GM23338 (cell line): ENCODE measurements around the gene C11orf65. TPM values are rescaled to one million over a fixed set of nuclear protein-coding genes. Genes with fewer than 3 reads are reported as not detected.

Source experiments
- ATAC-seq: fragments of 200-7000 bp; cut with Tn5 transposase; 3 replicates; pipeline ENCODE4 v1.9.1; 2020
- DNase-seq: peaks from one replicate; pipeline ENCODE4 v3.0.0-alpha.2; 2015; ENCODE audit warnings: low spot score
- H2AFZ ChIP-seq: fragments of 200-600 bp; sonication (generic); 2 replicates; pipeline ENCODE4 v1.8.0; 2016; ENCODE audit warnings: antibody characterized with exemption, mild to moderate bottlenecking, moderate library complexity
- H3F3A ChIP-seq: fragments of 200-600 bp; sonication (generic); replicated peaks from 2 replicates; pipeline ENCODE4 v1.8.0; 2017; ENCODE audit warnings: antibody characterized with exemption, mixed run types, low read depth
- H3K27ac ChIP-seq: fragments of 200-600 bp; sonication (generic); 2 replicates; pipeline ENCODE4 v1.6.1; 2016; ENCODE audit warnings: low read depth
- H3K27me3 ChIP-seq: fragments of 200-600 bp; sonication (generic); 2 replicates; pipeline ENCODE4 v1.8.0; 2016; ENCODE audit warnings: mild to moderate bottlenecking, mixed run types, moderate library complexity; ENCODE audit not compliant: insufficient read depth
- H3K36me3 ChIP-seq: fragments of 200-600 bp; sonication (generic); 2 replicates; pipeline ENCODE4 v1.8.0; 2016; ENCODE audit warnings: mild to moderate bottlenecking; ENCODE audit not compliant: insufficient read depth
- H3K4me1 ChIP-seq: fragments of 200-600 bp; sonication (generic); 2 replicates; pipeline ENCODE4 v1.8.0; 2016; ENCODE audit warnings: mild to moderate bottlenecking, moderate library complexity; ENCODE audit not compliant: insufficient read depth
- H3K4me2 ChIP-seq: fragments of 200-600 bp; sonication (generic); 2 replicates; pipeline ENCODE4 v1.7.1; 2017; ENCODE audit warnings: mixed run types
- H3K4me3 ChIP-seq: fragments of 200-600 bp; sonication (generic); 2 replicates; pipeline ENCODE4 v1.6.1; 2016; ENCODE audit warnings: mixed run types
- H3K79me2 ChIP-seq: fragments of 200-600 bp; sonication (generic); replicated peaks from 2 replicates; pipeline ENCODE4 v1.8.0; 2017; ENCODE audit warnings: mild to moderate bottlenecking; ENCODE audit not compliant: insufficient read depth
- H3K9me2 ChIP-seq: fragments of 200-600 bp; sonication (generic); 2 replicates; pipeline ENCODE4 v1.8.0; 2017; ENCODE audit not compliant: insufficient read depth
- H4K20me1 ChIP-seq: fragments of 200-600 bp; sonication (generic); replicated peaks from 2 replicates; pipeline ENCODE4 v1.8.0; 2017; ENCODE audit warnings: mild to moderate bottlenecking; ENCODE audit not compliant: insufficient read depth
- H3K27ac Mint-ChIP-seq: 2 replicates; pipeline ENCODE4 v1.8.0; 2020; ENCODE audit warnings: inconsistent platforms, mild to moderate bottlenecking, moderate library complexity, mixed read lengths
- H3K27me3 Mint-ChIP-seq: 3 replicates; pipeline ENCODE4 v1.8.0; 2022; ENCODE audit warnings: low read depth, mild to moderate bottlenecking, moderate library complexity, mixed read lengths, inconsistent platforms; ENCODE audit not compliant: insufficient read depth, poor library complexity
- H3K36me3 Mint-ChIP-seq: 3 replicates; pipeline ENCODE4 v1.8.0; 2021; ENCODE audit warnings: low read depth, mild to moderate bottlenecking, inconsistent platforms, moderate library complexity, mixed read lengths
- H3K4me1 Mint-ChIP-seq: 3 replicates; pipeline ENCODE4 v1.8.0; 2020; ENCODE audit warnings: mild to moderate bottlenecking, inconsistent platforms, mixed read lengths
- H3K4me3 Mint-ChIP-seq: 3 replicates; pipeline ENCODE4 v1.8.0; 2021; ENCODE audit warnings: moderate library complexity, mild to moderate bottlenecking, inconsistent platforms, mixed read lengths
- H3K9me3 Mint-ChIP-seq: 3 replicates; pipeline ENCODE4 v1.8.0; 2020; ENCODE audit warnings: moderate library complexity, mild to moderate bottlenecking, inconsistent platforms, mixed read lengths
- CREB1 ChIP-seq: fragments of 250-450 bp; sonication (Bioruptor Pico); IDR thresholded peaks from 2 replicates; pipeline ENCODE4 v1.5.0; 2020; ENCODE audit warnings: low read depth, mild to moderate bottlenecking, moderate library complexity
- EZH2 ChIP-seq: fragments of 200-600 bp; sonication (generic); IDR thresholded peaks from one replicate; pipeline ENCODE4 v1.8.0; 2017; ENCODE audit warnings: antibody characterized with exemption, mild to moderate bottlenecking, low read depth; ENCODE audit not compliant: unreplicated experiment
- EZH2phosphoT487 ChIP-seq: fragments of 200-600 bp; sonication (generic); IDR thresholded peaks from one replicate; pipeline ENCODE4 v1.8.1; 2018; ENCODE audit warnings: antibody characterized with exemption; ENCODE audit not compliant: unreplicated experiment
- JUNB ChIP-seq: IDR thresholded peaks from one replicate; pipeline ENCODE4 v1.6.1; 2016; ENCODE audit warnings: antibody characterized with exemption; ENCODE audit not compliant: unreplicated experiment
- NANOG ChIP-seq: IDR thresholded peaks from 2 replicates; pipeline ENCODE4 v1.6.1; 2016; ENCODE audit warnings: antibody characterized with exemption, borderline replicate concordance
- POLR2AphosphoS5 ChIP-seq: IDR thresholded peaks from 2 replicates; pipeline ENCODE4 v1.6.1; 2016; ENCODE audit warnings: antibody characterized with exemption, low read depth
- STAT1 ChIP-seq: IDR thresholded peaks from one replicate; pipeline ENCODE4 v1.6.1; 2016; ENCODE audit warnings: antibody characterized with exemption; ENCODE audit not compliant: unreplicated experiment
- ZNF114 ChIP-seq: fragments of 250-450 bp; sonication (Bioruptor Pico); IDR thresholded peaks from 2 replicates; pipeline ENCODE4 v1.5.0; 2020; ENCODE audit warnings: mild to moderate bottlenecking, moderate library complexity
- ZNF331 ChIP-seq: fragments of 250-450 bp; sonication (Bioruptor Pico); IDR thresholded peaks from 2 replicates; pipeline ENCODE4 v1.5.0; 2020; ENCODE audit warnings: low read depth, mild to moderate bottlenecking, moderate library complexity
- polyA plus RNA-seq: library from polyadenylated mRNA; unstranded; fragments of >200 nt; fragmentation: Nextera tagmentation; extraction: Ambion mirVana; gene quantifications from 2 replicates; pipeline ENCODE4 v1.2.1, GENCODE V29; 2016
- total RNA-seq: library from RNA; depleted of rRNA; stranded (reverse); fragments of >200 nt; shearing (Covaris generic); gene quantifications from 2 replicates; pipeline ENCODE4 v1.2.3, GENCODE V29; 2014
- TF ChIP-seq, protein P1 (sequence below): IDR thresholded peaks from one replicate; pipeline ENCODE4 v1.6.1; 2018; ENCODE audit warnings: antibody characterized with exemption; ENCODE audit not compliant: unreplicated experiment
- TF ChIP-seq, protein P2 (sequence below): fragments of 250-450 bp; sonication (Bioruptor Pico); IDR thresholded peaks from 2 replicates; pipeline ENCODE4 v1.5.0; 2020; ENCODE audit warnings: mild to moderate bottlenecking, moderate library complexity
- TF ChIP-seq, protein P3 (sequence below): IDR thresholded peaks from 2 replicates; pipeline ENCODE4 v1.6.1; 2016; ENCODE audit warnings: antibody characterized with exemption
- TF ChIP-seq, protein P4 (sequence below), 2 experiments: fragments of 200-600 bp in 1 of 2; sonication (generic) in 1 of 2; conservative IDR thresholded peaks; 2 replicates each; pipeline versions ENCODE4 v1.5.1 to v1.6.1; 2016 to 2017; ENCODE audit warnings: antibody characterized with exemption in 2 of 2, low read depth in 2 of 2, mild to moderate bottlenecking in 2 of 2, moderate library complexity in 1 of 2

Gene C11orf65
- total and polyA plus RNA-seq, 2 experiments from 2014 or later = 0.21 to 1.7 TPM

DNA sequence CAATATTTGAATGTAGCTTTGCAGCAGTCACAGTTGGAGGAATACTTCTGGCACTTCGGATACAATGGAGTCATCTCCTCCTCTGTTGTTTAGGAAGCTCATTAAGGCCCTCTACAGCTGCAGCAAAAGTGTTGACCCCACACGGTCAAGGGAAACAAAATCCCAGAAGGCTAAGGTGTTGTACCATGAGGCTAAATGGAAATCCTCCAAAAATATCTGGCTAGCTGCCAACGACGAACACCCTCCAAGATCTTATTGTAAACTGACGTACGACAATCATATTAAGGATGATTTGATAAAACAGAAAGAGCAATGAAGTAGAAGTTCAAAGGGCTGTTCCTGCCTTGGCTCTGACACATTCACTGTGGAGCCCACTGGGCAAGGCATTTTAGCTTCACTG is 26.9 kb upstream of the C11orf65 start:
- Histone ChIP-seq H2AFZ (no peak overlapping the region), H3K79me2 (no peaks in the 10 kb centered on the region), H3K4me3 (no peak overlapping the region), H4K20me1 (no peaks in the 10 kb centered on the region), H3K4me2 (no peak overlapping the region), H3K27me3 (peaks cover 4% of the 10 kb centered on the region; the same call in 1 of the 2 replicates), H3F3A (0 out of 2 replicates have a peak, but pooled peaks cover 4% of the 10 kb centered on the region), H3K27ac (no peak overlapping the region), H3K36me3 (no peaks in the 10 kb centered on the region), H3K4me1 (peaks cover 9% of the 10 kb centered on the region), H3K9me2 (no peaks in the 10 kb centered on the region)
- H3K9me3 Mint-ChIP-seq = no peaks in the 10 kb centered on the region
- peaks cover 12% of the 10 kb centered on the region for H3K27me3 Mint-ChIP-seq
- no peak overlapping the region for H3K27ac Mint-ChIP-seq
- ATAC-seq (no peak), DNase-seq (no peak)
- TF ChIP-seq ZNF114 (CRISPR knock-in tag) (no peak), JUNB (no peak), STAT1 (no peak), EZH2phosphoT487 (no peak), EZH2 (no peak), ZNF331 (CRISPR knock-in tag) (no peak), CREB1 (no peak), NANOG (no peak), POLR2AphosphoS5 (no peak)
- TF ChIP-seq, protein P1, sequence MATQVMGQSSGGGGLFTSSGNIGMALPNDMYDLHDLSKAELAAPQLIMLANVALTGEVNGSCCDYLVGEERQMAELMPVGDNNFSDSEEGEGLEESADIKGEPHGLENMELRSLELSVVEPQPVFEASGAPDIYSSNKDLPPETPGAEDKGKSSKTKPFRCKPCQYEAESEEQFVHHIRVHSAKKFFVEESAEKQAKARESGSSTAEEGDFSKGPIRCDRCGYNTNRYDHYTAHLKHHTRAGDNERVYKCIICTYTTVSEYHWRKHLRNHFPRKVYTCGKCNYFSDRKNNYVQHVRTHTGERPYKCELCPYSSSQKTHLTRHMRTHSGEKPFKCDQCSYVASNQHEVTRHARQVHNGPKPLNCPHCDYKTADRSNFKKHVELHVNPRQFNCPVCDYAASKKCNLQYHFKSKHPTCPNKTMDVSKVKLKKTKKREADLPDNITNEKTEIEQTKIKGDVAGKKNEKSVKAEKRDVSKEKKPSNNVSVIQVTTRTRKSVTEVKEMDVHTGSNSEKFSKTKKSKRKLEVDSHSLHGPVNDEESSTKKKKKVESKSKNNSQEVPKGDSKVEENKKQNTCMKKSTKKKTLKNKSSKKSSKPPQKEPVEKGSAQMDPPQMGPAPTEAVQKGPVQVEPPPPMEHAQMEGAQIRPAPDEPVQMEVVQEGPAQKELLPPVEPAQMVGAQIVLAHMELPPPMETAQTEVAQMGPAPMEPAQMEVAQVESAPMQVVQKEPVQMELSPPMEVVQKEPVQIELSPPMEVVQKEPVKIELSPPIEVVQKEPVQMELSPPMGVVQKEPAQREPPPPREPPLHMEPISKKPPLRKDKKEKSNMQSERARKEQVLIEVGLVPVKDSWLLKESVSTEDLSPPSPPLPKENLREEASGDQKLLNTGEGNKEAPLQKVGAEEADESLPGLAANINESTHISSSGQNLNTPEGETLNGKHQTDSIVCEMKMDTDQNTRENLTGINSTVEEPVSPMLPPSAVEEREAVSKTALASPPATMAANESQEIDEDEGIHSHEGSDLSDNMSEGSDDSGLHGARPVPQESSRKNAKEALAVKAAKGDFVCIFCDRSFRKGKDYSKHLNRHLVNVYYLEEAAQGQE = no peak
- TF ChIP-seq, protein P2, sequence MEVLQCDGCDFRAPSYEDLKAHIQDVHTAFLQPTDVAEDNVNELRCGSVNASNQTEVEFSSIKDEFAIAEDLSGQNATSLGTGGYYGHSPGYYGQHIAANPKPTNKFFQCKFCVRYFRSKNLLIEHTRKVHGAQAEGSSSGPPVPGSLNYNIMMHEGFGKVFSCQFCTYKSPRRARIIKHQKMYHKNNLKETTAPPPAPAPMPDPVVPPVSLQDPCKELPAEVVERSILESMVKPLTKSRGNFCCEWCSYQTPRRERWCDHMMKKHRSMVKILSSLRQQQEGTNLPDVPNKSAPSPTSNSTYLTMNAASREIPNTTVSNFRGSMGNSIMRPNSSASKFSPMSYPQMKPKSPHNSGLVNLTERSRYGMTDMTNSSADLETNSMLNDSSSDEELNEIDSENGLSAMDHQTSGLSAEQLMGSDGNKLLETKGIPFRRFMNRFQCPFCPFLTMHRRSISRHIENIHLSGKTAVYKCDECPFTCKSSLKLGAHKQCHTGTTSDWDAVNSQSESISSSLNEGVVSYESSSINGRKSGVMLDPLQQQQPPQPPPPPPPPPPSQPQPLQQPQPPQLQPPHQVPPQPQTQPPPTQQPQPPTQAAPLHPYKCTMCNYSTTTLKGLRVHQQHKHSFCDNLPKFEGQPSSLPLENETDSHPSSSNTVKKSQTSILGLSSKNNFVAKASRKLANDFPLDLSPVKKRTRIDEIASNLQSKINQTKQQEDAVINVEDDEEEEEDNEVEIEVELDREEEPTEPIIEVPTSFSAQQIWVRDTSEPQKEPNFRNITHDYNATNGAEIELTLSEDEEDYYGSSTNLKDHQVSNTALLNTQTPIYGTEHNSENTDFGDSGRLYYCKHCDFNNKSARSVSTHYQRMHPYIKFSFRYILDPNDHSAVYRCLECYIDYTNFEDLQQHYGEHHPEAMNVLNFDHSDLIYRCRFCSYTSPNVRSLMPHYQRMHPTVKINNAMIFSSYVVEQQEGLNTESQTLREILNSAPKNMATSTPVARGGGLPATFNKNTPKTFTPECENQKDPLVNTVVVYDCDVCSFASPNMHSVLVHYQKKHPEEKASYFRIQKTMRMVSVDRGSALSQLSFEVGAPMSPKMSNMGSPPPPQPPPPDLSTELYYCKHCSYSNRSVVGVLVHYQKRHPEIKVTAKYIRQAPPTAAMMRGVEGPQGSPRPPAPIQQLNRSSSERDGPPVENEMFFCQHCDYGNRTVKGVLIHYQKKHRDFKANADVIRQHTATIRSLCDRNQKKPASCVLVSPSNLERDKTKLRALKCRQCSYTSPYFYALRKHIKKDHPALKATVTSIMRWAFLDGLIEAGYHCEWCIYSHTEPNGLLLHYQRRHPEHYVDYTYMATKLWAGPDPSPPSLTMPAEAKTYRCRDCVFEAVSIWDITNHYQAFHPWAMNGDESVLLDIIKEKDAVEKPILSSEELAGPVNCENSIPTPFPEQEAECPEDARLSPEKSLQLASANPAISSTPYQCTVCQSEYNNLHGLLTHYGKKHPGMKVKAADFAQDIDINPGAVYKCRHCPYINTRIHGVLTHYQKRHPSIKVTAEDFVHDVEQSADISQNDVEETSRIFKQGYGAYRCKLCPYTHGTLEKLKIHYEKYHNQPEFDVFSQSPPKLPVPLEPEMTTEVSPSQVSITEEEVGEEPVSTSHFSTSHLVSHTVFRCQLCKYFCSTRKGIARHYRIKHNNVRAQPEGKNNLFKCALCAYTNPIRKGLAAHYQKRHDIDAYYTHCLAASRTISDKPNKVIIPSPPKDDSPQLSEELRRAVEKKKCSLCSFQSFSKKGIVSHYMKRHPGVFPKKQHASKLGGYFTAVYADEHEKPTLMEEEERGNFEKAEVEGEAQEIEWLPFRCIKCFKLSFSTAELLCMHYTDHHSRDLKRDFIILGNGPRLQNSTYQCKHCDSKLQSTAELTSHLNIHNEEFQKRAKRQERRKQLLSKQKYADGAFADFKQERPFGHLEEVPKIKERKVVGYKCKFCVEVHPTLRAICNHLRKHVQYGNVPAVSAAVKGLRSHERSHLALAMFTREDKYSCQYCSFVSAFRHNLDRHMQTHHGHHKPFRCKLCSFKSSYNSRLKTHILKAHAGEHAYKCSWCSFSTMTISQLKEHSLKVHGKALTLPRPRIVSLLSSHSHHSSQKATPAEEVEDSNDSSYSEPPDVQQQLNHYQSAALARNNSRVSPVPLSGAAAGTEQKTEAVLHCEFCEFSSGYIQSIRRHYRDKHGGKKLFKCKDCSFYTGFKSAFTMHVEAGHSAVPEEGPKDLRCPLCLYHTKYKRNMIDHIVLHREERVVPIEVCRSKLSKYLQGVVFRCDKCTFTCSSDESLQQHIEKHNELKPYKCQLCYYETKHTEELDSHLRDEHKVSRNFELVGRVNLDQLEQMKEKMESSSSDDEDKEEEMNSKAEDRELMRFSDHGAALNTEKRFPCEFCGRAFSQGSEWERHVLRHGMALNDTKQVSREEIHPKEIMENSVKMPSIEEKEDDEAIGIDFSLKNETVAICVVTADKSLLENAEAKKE = no peak
- TF ChIP-seq, protein P3, sequence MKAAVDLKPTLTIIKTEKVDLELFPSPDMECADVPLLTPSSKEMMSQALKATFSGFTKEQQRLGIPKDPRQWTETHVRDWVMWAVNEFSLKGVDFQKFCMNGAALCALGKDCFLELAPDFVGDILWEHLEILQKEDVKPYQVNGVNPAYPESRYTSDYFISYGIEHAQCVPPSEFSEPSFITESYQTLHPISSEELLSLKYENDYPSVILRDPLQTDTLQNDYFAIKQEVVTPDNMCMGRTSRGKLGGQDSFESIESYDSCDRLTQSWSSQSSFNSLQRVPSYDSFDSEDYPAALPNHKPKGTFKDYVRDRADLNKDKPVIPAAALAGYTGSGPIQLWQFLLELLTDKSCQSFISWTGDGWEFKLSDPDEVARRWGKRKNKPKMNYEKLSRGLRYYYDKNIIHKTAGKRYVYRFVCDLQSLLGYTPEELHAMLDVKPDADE = no peak
- TF ChIP-seq, protein P4, sequence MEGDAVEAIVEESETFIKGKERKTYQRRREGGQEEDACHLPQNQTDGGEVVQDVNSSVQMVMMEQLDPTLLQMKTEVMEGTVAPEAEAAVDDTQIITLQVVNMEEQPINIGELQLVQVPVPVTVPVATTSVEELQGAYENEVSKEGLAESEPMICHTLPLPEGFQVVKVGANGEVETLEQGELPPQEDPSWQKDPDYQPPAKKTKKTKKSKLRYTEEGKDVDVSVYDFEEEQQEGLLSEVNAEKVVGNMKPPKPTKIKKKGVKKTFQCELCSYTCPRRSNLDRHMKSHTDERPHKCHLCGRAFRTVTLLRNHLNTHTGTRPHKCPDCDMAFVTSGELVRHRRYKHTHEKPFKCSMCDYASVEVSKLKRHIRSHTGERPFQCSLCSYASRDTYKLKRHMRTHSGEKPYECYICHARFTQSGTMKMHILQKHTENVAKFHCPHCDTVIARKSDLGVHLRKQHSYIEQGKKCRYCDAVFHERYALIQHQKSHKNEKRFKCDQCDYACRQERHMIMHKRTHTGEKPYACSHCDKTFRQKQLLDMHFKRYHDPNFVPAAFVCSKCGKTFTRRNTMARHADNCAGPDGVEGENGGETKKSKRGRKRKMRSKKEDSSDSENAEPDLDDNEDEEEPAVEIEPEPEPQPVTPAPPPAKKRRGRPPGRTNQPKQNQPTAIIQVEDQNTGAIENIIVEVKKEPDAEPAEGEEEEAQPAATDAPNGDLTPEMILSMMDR (conservative IDR thresholded peaks at IDR 0.05; ENCODE audit: low read depth in 2 of 2) = no peak
- H3K4me3 Mint-ChIP-seq = no peak overlapping the region
- H3K36me3 Mint-ChIP-seq = no peaks in the 10 kb centered on the region
- peaks cover 12% of the 10 kb centered on the region; the same call in 2 of the 3 replicates for H3K4me1 Mint-ChIP-seq
